ENCODE measurements around the gene NAB2. TPM values are rescaled to one million over a fixed set of nuclear protein-coding genes. Genes with fewer than 3 reads are reported as not detected.

Gene NAB2
- total and polyA plus RNA-seq, 10 of the 15 experiments (the other 5 are each of a cell fraction or from before 2014, with no cell fraction given): 0.35 to 35.2 (median 15.3) TPM

GRCh38 chr12:57085999-57086492 lies 2.9 kb upstream of the NAB2 start:
- H3K27ac ChIP-seq (ENCODE audit: control insufficient read depth, insufficient read depth): peak overlapping the region; percentile 98
- intact Hi-C loops (cut with micrococcal nuclease; ENCODE audit: unreplicated experiment): loop anchor here (5.0 kb wide), 2 partner anchors 399 to 449 kb away; partner anchors contain the start of gene PTGES3
- peaks cover 20% of the 10 kb centered on the region for H3K4me1 ChIP-seq (ENCODE audit: control insufficient read depth, insufficient read depth, low read length)
- H3K36me3 ChIP-seq (ENCODE audit: control insufficient read depth in 2 of 2, insufficient read depth in 2 of 2, low read length in 1 of 2): peaks cover 0 to 1% of the 10 kb centered on the region in 2 experiments; a peak in 2 of 4 replicates
- WGBS (ENCODE audit: insufficient coverage, insufficient replicate concordance, low lambda C conversion rate, missing lambda C conversion rate): 27% methylated on average over 12 of the region's 12 CpGs
- no peaks in the 10 kb centered on the region for H3K27me3 ChIP-seq (replicated peaks in 1 of 2; ENCODE audit: control insufficient read depth in 2 of 2, insufficient read depth in 2 of 2, low read length in 1 of 2)
- SMC1A ChIA-PET (ENCODE audit: uncharacterized antibody, unreplicated experiment): interaction anchor here (1.5 to 4.5 kb wide), 3 partner anchors 8 to 26 kb away, joined by 3 to 29 read pairs (median 6); partner anchors contain the start of gene STAT6
- no TSS peak for BruUV-seq (replicated peaks)
- H3K9me3 ChIP-seq (replicated peaks; ENCODE audit: control insufficient read depth, insufficient read depth, low read length): no peaks in the 10 kb centered on the region
- ATAC-seq (no peak), DNase-seq (ENCODE audit: low read depth, low spot score) (no peak), FAIRE-seq (peak; percentile 75)
- H3K79me2 ChIP-seq (ENCODE audit: control insufficient read depth, insufficient read depth, low read length): peaks cover 20% of the 10 kb centered on the region
- CTCF ChIA-PET: interaction anchor here (0.9 to 9.0 kb wide), 6 partner anchors 7 to 25 kb away, joined by 3 to 144 read pairs (median 8); partner anchors contain the start of genes NEMP1 and STAT6
- peak overlapping the region; percentile 30 for H2AFZ ChIP-seq (ENCODE audit: control insufficient read depth, low read depth, low read length)
- H3K4me3 ChIP-seq: peak overlapping the region; percentile 95
- TF ChIP-seq EED (IDR thresholded peaks at IDR 0.05; ENCODE audit: low read depth) (peak; percentile 23), POLR2A (IDR thresholded peaks at IDR 0.05; ENCODE audit: low read depth, low read length) (peak; percentile 51; the same call in 1 of the 2 replicates), ZSCAN29 (IDR thresholded peaks at IDR 0.05) (no peak), POLR2AphosphoS5 (IDR thresholded peaks at IDR 0.05; ENCODE audit: low read length) (peak; percentile 26; the same call in 1 of the 2 replicates), SMAD5 (IDR thresholded peaks at IDR 0.05; ENCODE audit: low read depth) (no peak), BCL11A (IDR thresholded peaks at IDR 0.05; ENCODE audit: low read depth, low read length) (no peak), TCF3 (IDR thresholded peaks at IDR 0.05; ENCODE audit: borderline replicate concordance, insufficient read depth, low read depth, low read length) (no peak), CREM (IDR thresholded peaks at IDR 0.05; ENCODE audit: low read depth) (0 out of 2 replicates have a peak, but pooled peaks have one; percentile 24), TARDBP (IDR thresholded peaks at IDR 0.05; ENCODE audit: borderline replicate concordance) (0 out of 2 replicates have a peak, but pooled peaks have one; percentile 29), MTA2 (IDR thresholded peaks at IDR 0.05; ENCODE audit: low read depth) (0 out of 2 replicates have a peak, but pooled peaks have one; percentile 1)
- H3K4me2 ChIP-seq (ENCODE audit: control insufficient read depth, insufficient read depth): peak overlapping the region; percentile 82
- H4K20me1 ChIP-seq (ENCODE audit: control insufficient read depth, insufficient read depth): no peaks in the 10 kb centered on the region
- in situ Hi-C loops (cut with MboI): loop anchor here (10.0 kb wide), 1 partner anchor 451 kb away; the partner anchor contains the start of gene BAZ2A
- POLR2A ChIA-PET: interaction anchor here (0.8 to 5.1 kb wide), 4 partner anchors 11 to 25 kb away, joined by 3 to 41 read pairs (median 4); partner anchors contain the start of gene STAT6
- RAD21 ChIA-PET (ENCODE audit: unreplicated experiment): interaction anchor here (1.0 to 8.8 kb wide), 5 partner anchors 7 to 25 kb away, joined by 3 to 199 read pairs (median 4); partner anchors contain the start of genes NEMP1 and STAT6
- peak overlapping the region; percentile 95 for H3K9ac ChIP-seq (ENCODE audit: control insufficient read depth, insufficient read depth, low read length)
